ENCODE measurements around the gene SAPCD2.

DNA sequence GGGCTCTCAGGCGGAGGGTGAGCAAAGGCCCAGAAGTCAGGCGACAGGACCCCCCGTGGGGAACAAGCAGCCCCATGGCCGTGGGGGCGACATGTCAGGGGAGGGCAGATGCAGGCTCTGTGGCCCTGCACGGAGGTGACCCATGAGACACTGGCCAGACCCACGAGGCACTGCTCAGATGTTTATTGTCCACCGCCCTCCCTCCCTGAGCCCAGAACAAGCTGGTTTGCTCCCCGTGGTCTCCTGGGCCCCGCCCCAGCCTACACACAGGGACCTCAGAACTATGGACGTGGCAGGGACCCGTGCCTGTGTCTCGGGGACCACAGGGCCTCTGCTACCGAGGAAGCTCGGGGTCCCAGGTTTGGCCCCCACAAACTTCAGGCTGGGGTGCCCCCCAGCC lies 40.4 kb downstream of the SAPCD2 start:
- TF ChIP-seq CTCF (IDR thresholded peaks at IDR 0.05): no peak
- no peak for TF ChIP-seq POLR2A (IDR thresholded peaks at IDR 0.05)
- TF ChIP-seq EP300 (IDR thresholded peaks at IDR 0.05): no peak

All from ovary (tissue), 3 donors.